ENCODE data around the gene PRSS36.
A peak's percentile ranks its signal among the peaks of the same experiment; 100 is the strongest.

Gene PRSS36

GRCh38 chr16:31099860-31100638 is 49.8 kb downstream of the PRSS36 start:
- DNase-seq (ENCODE audit: low read depth), result no peak

- peak; percentile 96 for DNase-seq (ENCODE audit: low read depth)
Measured at GRCh38 chr16:31094424-31095120, 55.3 kb downstream of the PRSS36 start, which contains the start of gene VKORC1. Gene VKORC1 (minus strand): TSS chr16:31094797. CDS start chr16:31094729, 68 bp downstream.

- no peak for DNase-seq (ENCODE audit: low read depth)
Measured at GRCh38 chr16:31094088-31094423, 55.8 kb downstream of the PRSS36 start.

GRCh38 chr16:31093132-31093703 is 56.6 kb downstream of the PRSS36 start:
- no peak for DNase-seq (ENCODE audit: low read depth)

DNA sequence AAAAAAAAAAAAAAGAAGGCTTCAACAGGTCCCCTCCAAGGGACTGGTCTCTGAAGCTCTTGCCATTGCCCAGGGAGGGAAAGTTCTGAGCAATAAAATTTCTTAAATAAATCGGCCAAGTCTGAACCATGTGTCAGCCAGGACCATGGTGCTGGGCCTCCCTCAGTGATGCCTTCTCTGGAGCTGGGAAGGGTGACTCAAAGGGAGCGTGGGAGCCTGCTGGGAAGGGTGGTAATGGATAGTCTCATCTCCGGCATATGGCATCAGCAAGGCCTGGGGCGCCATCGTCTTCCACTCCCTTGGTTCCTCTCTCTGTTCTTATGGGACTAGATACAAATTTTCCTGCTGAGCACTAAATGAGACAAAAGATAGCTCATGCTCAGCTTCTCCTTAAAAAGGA is 57.5 kb downstream of the PRSS36 start:
- DNase-seq (ENCODE audit: low read depth), result no peak

- DNase-seq (ENCODE audit: low read depth), result no peak
Measured at GRCh38 chr16:31090540-31090939, 59.3 kb downstream of the PRSS36 start.

GRCh38 chr16:31089199-31089598 is 60.7 kb downstream of the PRSS36 start:
- no peak for DNase-seq (ENCODE audit: low read depth)

All from fibroblast of gingiva (primary cell).